Measurements from ENCODE around the gene ANLN. TPM values are rescaled to one million over a fixed set of nuclear protein-coding genes. Genes with fewer than 3 reads are reported as not detected.

ANLN gene
- total RNA-seq, 1 experiment from 2014 or later = 81.1 TPM

DNA sequence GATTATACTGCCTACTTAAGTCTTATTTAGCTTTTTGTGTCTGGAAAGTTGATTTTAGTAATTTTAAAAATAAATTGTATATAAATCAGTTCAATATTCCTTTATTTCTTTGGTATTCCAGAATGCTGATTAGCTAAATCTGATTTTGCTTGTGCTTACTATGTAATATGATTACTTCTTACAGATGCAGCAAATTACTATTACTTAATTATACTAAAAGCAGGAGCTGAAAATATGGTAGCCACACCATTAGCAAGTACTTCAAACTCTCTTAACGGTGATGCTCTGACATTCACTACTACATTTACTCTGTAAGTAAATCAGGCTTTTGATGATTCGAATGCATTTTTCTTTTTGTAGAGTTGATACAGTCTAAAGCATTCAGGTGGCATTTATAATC is 34.0 kb downstream of the ANLN start (continued):
- TF ChIP-seq ZBTB21 (CRISPR knock-in tag; IDR thresholded peaks at IDR 0.05; ENCODE audit: borderline replicate concordance) = no peak
- TF ChIP-seq RELA (CRISPR knock-in tag; IDR thresholded peaks at IDR 0.05; ENCODE audit: borderline replicate concordance) = no peak
- TF ChIP-seq, protein P1, sequence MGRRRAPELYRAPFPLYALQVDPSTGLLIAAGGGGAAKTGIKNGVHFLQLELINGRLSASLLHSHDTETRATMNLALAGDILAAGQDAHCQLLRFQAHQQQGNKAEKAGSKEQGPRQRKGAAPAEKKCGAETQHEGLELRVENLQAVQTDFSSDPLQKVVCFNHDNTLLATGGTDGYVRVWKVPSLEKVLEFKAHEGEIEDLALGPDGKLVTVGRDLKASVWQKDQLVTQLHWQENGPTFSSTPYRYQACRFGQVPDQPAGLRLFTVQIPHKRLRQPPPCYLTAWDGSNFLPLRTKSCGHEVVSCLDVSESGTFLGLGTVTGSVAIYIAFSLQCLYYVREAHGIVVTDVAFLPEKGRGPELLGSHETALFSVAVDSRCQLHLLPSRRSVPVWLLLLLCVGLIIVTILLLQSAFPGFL (CRISPR knock-in tag; IDR thresholded peaks at IDR 0.05; ENCODE audit: borderline replicate concordance) = no peak
- TF ChIP-seq ZNF232 (CRISPR knock-in tag; IDR thresholded peaks at IDR 0.05) = no peak
- TF ChIP-seq, protein P2, sequence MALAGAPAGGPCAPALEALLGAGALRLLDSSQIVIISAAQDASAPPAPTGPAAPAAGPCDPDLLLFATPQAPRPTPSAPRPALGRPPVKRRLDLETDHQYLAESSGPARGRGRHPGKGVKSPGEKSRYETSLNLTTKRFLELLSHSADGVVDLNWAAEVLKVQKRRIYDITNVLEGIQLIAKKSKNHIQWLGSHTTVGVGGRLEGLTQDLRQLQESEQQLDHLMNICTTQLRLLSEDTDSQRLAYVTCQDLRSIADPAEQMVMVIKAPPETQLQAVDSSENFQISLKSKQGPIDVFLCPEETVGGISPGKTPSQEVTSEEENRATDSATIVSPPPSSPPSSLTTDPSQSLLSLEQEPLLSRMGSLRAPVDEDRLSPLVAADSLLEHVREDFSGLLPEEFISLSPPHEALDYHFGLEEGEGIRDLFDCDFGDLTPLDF (CRISPR knock-in tag; IDR thresholded peaks at IDR 0.05) = no peak

DNA sequence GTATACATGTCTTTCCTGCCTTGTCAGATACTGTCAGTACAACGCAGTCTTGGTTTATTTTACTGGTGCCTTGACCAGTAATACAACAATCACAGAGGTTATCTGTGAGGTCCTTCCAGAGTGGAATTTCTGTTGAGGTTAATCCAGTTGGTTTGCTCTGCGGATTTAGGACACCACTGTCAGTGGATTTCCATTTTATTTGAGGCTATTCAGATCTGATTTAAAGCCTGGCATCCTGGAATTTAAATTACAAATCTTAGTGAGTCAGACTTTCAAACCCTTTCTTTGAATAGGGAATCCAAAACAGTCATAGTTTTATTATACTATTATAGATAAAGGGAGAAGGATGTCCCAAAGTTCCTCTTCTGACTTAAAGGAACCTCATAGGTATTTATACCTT is 40.5 kb downstream of the ANLN start:
- TF ChIP-seq, protein P3, sequence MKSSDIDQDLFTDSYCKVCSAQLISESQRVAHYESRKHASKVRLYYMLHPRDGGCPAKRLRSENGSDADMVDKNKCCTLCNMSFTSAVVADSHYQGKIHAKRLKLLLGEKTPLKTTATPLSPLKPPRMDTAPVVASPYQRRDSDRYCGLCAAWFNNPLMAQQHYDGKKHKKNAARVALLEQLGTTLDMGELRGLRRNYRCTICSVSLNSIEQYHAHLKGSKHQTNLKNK (CRISPR knock-in tag; IDR thresholded peaks at IDR 0.05) = no peak
- TF ChIP-seq TEAD4 (CRISPR knock-in tag; IDR thresholded peaks at IDR 0.05) (no peak), IRF2 (CRISPR knock-in tag; IDR thresholded peaks at IDR 0.05; ENCODE audit: borderline replicate concordance, low read depth) (no peak), SOX15 (CRISPR knock-in tag; IDR thresholded peaks at IDR 0.05) (no peak), KAT7 (CRISPR knock-in tag; IDR thresholded peaks at IDR 0.05; ENCODE audit: borderline replicate concordance) (no peak), ZNF138 (CRISPR knock-in tag; conservative IDR thresholded peaks at IDR 0.05) (no peak)
- TF ChIP-seq, protein P4, sequence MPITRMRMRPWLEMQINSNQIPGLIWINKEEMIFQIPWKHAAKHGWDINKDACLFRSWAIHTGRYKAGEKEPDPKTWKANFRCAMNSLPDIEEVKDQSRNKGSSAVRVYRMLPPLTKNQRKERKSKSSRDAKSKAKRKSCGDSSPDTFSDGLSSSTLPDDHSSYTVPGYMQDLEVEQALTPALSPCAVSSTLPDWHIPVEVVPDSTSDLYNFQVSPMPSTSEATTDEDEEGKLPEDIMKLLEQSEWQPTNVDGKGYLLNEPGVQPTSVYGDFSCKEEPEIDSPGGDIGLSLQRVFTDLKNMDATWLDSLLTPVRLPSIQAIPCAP (CRISPR knock-in tag; IDR thresholded peaks at IDR 0.05) = no peak
- TF ChIP-seq, protein P1 (CRISPR knock-in tag; IDR thresholded peaks at IDR 0.05; ENCODE audit: borderline replicate concordance) = no peak
- no peak for ATAC-seq
- no peak for DNase-seq (ENCODE audit: low spot score)
- CTCF ChIA-PET = no interaction called here
- H3K4me1 Mint-ChIP-seq = 0 out of 2 replicates have a peak, but pooled peaks cover 3% of the 10 kb centered on the region
- H3K9me3 Mint-ChIP-seq = no peaks in the 10 kb centered on the region
- H3K27me3 Mint-ChIP-seq (ENCODE audit: low read depth) = no peaks in the 10 kb centered on the region
- peaks cover 55% of the 10 kb centered on the region for H3K36me3 Mint-ChIP-seq
- H3K4me3 Mint-ChIP-seq = no peak overlapping the region
- POLR2A ChIA-PET = no interaction called here
- H3K27ac Mint-ChIP-seq = no peak overlapping the region

DNA sequence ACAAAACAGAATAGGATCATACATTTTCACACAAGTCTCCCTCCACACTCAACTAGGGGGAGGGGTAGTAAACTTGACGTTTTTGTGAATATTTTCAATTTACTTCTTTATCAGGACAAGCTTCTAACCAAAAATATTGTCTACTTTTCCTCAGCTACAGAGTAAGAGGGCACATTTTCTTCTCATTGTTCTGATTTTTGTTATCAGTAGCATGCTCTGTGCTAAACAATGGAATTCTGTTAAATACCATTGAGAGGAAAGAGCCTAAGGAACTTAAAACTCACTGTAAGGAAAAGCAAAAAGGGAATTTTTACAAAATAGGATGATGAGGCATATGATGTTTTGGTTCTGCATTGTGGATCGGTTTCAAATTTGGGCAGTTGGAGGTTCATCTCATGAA is 41.2 kb downstream of the ANLN start:
- ChIA-PET CTCF (interaction anchor here (1.9 kb wide), 1 partner anchor 11 kb away, joined by 5 read pairs; no protein-coding TSS in a partner anchor), POLR2A (no interaction called here)
- DNase-seq (ENCODE audit: low spot score) (no peak), ATAC-seq (no peak)
- no peak overlapping the region for H3K27ac Mint-ChIP-seq
- 0 out of 2 replicates have a peak, but pooled peaks cover 3% of the 10 kb centered on the region for H3K4me1 Mint-ChIP-seq
- H3K36me3 Mint-ChIP-seq = peaks cover 53% of the 10 kb centered on the region
- H3K9me3 Mint-ChIP-seq = no peaks in the 10 kb centered on the region
- no peaks in the 10 kb centered on the region for H3K27me3 Mint-ChIP-seq (ENCODE audit: low read depth)
- H3K4me3 Mint-ChIP-seq = no peak overlapping the region
- TF ChIP-seq TCF7 (CRISPR knock-in tag; IDR thresholded peaks at IDR 0.05; ENCODE audit: low read depth) (no peak), ZNF396 (CRISPR knock-in tag; IDR thresholded peaks at IDR 0.05; ENCODE audit: borderline replicate concordance) (no peak), ZBTB21 (CRISPR knock-in tag; IDR thresholded peaks at IDR 0.05; ENCODE audit: borderline replicate concordance) (no peak), TEAD4 (CRISPR knock-in tag; IDR thresholded peaks at IDR 0.05) (no peak), HMGA2 (CRISPR knock-in tag; IDR thresholded peaks at IDR 0.05) (no peak), ZNF263 (CRISPR knock-in tag; IDR thresholded peaks at IDR 0.05; ENCODE audit: low read depth) (no peak), SOX15 (CRISPR knock-in tag; IDR thresholded peaks at IDR 0.05) (no peak)
- TF ChIP-seq, protein P5, sequence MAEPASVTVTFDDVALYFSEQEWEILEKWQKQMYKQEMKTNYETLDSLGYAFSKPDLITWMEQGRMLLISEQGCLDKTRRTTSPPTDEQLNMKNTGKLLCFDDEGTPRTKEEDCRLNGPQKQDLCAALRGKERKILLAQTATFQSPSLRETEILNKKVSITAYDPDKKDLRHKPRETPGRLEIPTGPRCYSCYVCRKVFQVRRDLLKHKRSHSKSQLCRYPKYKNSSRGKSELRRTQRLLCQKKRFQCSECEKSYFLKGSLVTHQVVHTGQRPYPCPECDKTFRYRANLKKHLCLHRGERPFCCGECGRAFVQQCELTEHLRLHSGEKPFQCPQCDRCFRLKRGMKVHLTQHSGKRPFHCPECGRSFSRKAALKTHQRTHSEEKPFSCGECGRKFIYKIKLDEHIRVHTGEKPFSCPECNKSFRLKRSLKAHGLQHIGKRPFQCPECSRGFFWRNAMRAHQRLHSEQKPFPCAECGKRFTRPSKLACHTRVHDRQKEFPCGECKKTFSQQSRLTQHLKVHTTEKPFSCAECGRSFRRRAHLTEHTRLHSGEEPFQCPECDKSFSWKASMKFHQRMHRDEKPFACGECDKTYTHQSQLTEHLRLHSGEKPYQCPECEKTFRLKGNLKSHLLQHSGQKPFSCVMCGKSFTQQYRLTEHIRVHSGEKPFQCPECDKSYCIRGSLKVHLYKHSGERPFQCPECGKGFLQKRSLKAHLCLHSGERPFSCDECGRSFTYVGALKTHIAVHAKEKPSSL (CRISPR knock-in tag; conservative IDR thresholded peaks at IDR 0.05) = no peak
- TF ChIP-seq, protein P6, sequence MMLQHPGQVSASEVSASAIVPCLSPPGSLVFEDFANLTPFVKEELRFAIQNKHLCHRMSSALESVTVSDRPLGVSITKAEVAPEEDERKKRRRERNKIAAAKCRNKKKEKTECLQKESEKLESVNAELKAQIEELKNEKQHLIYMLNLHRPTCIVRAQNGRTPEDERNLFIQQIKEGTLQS (CRISPR knock-in tag; conservative IDR thresholded peaks at IDR 0.05) = no peak
- TF ChIP-seq, protein P7, sequence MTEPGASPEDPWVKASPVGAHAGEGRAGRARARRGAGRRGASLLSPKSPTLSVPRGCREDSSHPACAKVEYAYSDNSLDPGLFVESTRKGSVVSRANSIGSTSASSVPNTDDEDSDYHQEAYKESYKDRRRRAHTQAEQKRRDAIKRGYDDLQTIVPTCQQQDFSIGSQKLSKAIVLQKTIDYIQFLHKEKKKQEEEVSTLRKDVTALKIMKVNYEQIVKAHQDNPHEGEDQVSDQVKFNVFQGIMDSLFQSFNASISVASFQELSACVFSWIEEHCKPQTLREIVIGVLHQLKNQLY (CRISPR knock-in tag; IDR thresholded peaks at IDR 0.05) = no peak
- TF ChIP-seq, protein P1 (CRISPR knock-in tag; IDR thresholded peaks at IDR 0.05; ENCODE audit: borderline replicate concordance) = no peak
- TF ChIP-seq, protein P8, sequence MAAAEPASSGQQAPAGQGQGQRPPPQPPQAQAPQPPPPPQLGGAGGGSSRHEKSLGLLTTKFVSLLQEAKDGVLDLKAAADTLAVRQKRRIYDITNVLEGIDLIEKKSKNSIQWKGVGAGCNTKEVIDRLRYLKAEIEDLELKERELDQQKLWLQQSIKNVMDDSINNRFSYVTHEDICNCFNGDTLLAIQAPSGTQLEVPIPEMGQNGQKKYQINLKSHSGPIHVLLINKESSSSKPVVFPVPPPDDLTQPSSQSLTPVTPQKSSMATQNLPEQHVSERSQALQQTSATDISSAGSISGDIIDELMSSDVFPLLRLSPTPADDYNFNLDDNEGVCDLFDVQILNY (CRISPR knock-in tag; IDR thresholded peaks at IDR 0.05) = no peak

Measured in WTC11 (cell line).